ENCODE measurements around the gene TBC1D14. TPM values are rescaled to one million over a fixed set of nuclear protein-coding genes. Genes with fewer than 3 reads are reported as not detected.

Gene TBC1D14
- total and polyA plus RNA-seq, 9 of the 15 experiments (the other 6 are each of a cell fraction or from before 2014, with no cell fraction given), result 2.1 to 59.6 (median 44.8) TPM

DNA sequence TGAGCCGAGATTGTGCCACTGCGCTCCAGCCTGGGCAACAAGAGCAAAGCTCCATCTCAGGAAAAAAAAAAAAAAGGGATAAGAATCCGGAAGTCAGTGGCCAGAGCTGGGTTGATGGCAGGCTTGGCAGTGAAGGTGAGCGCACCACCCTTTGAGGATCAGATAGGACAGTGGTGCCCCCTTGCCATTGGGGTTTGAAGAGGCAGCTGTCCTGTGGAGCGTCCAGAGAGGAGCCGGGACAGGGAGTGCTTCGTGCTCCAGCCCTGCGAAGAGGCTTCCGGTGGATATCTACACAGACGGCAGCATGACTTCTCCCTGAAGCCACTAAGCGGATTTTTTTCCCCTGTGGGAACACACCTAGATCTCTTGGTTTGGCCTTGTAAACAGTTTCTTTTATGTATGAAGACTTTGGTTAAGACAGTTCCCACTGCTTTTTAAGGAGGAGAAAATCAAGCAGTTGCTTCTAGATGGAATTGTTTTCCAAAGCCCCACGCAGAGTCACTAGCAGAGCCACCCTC lies 6.5 kb downstream of the TBC1D14 start (continued):
- TF ChIP-seq, protein P1, sequence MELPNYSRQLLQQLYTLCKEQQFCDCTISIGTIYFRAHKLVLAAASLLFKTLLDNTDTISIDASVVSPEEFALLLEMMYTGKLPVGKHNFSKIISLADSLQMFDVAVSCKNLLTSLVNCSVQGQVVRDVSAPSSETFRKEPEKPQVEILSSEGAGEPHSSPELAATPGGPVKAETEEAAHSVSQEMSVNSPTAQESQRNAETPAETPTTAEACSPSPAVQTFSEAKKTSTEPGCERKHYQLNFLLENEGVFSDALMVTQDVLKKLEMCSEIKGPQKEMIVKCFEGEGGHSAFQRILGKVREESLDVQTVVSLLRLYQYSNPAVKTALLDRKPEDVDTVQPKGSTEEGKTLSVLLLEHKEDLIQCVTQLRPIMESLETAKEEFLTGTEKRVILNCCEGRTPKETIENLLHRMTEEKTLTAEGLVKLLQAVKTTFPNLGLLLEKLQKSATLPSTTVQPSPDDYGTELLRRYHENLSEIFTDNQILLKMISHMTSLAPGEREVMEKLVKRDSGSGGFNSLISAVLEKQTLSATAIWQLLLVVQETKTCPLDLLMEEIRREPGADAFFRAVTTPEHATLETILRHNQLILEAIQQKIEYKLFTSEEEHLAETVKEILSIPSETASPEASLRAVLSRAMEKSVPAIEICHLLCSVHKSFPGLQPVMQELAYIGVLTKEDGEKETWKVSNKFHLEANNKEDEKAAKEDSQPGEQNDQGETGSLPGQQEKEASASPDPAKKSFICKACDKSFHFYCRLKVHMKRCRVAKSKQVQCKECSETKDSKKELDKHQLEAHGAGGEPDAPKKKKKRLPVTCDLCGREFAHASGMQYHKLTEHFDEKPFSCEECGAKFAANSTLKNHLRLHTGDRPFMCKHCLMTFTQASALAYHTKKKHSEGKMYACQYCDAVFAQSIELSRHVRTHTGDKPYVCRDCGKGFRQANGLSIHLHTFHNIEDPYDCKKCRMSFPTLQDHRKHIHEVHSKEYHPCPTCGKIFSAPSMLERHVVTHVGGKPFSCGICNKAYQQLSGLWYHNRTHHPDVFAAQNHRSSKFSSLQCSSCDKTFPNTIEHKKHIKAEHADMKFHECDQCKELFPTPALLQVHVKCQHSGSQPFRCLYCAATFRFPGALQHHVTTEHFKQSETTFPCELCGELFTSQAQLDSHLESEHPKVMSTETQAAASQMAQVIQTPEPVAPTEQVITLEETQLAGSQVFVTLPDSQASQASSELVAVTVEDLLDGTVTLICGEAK (IDR thresholded peaks at IDR 0.05), result 0 out of 2 replicates have a peak, but pooled peaks have one; percentile 18
- TF ChIP-seq, protein P1 (CRISPR knock-in tag; IDR thresholded peaks at IDR 0.05), result no peak
- TF ChIP-seq CHCHD3 (CRISPR knock-in tag; IDR thresholded peaks at IDR 0.05) (no peak), CBX8 (IDR thresholded peaks at IDR 0.05; ENCODE audit: borderline replicate concordance, extremely low read depth, low read depth, low read length, poor library complexity, severe bottlenecking) (no peak), KLF6 (CRISPR knock-in tag; IDR thresholded peaks at IDR 0.05; ENCODE audit: borderline replicate concordance) (peak; percentile 56; the same call in 1 of the 2 replicates), LARP7 (IDR thresholded peaks at IDR 0.05) (no peak), SUPT5H (IDR thresholded peaks at IDR 0.05) (no peak), ZNF311 (CRISPR knock-in tag; IDR thresholded peaks at IDR 0.05) (0 out of 2 replicates have a peak, but pooled peaks have one; percentile 28), HCFC1 (IDR thresholded peaks at IDR 0.05; ENCODE audit: low read depth, low read length) (no peak), BHLHE40 (IDR thresholded peaks at IDR 0.05; ENCODE audit: low read length) (no peak), FIP1L1 (IDR thresholded peaks at IDR 0.05; ENCODE audit: low read depth, low read length, poor library complexity, severe bottlenecking) (no peak), KLF16 (IDR thresholded peaks at IDR 0.05) (no peak)
- TF ChIP-seq, protein P2, sequence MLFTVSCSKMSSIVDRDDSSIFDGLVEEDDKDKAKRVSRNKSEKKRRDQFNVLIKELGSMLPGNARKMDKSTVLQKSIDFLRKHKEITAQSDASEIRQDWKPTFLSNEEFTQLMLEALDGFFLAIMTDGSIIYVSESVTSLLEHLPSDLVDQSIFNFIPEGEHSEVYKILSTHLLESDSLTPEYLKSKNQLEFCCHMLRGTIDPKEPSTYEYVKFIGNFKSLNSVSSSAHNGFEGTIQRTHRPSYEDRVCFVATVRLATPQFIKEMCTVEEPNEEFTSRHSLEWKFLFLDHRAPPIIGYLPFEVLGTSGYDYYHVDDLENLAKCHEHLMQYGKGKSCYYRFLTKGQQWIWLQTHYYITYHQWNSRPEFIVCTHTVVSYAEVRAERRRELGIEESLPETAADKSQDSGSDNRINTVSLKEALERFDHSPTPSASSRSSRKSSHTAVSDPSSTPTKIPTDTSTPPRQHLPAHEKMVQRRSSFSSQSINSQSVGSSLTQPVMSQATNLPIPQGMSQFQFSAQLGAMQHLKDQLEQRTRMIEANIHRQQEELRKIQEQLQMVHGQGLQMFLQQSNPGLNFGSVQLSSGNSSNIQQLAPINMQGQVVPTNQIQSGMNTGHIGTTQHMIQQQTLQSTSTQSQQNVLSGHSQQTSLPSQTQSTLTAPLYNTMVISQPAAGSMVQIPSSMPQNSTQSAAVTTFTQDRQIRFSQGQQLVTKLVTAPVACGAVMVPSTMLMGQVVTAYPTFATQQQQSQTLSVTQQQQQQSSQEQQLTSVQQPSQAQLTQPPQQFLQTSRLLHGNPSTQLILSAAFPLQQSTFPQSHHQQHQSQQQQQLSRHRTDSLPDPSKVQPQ (CRISPR knock-in tag; IDR thresholded peaks at IDR 0.05; ENCODE audit: borderline replicate concordance), result 0 out of 2 replicates have a peak, but pooled peaks have one; percentile 4

Measured in K562 (cell line).